K562 (cell line): ENCODE data around the gene CIB1. TPM values are rescaled to one million over a fixed set of nuclear protein-coding genes. Genes with fewer than 3 reads are reported as not detected.
A peak's percentile ranks its signal among the peaks of the same experiment; 100 is the strongest.

Source experiments
- ATAC-seq: fragments of 200-7000 bp; cut with Tn5 transposase; 3 replicates; pipeline ENCODE4 v1.9.1; 2020; ENCODE audit warnings: moderate library complexity
- BruUV-seq: library from RNA; stranded (reverse); fragments of 400-500 nt; replicated peaks from 2 replicates; lab custom pipeline; 2021; lab: Mats Ljungman, UMichigan
- CTCF ChIA-PET: fragments of 300-600 bp; formaldehyde crosslinking; extraction: SDS; loops from one replicate; lab custom pipeline; 2021; ENCODE audit warnings: low intra/inter-chr PET ratio; lab: Yijun Ruan, JAX
- POLR2A ChIA-PET: fragments of 300-600, 350-650 bp; sonication (Branson Sonifier 250); formaldehyde crosslinking; extraction: SDS; loops from one replicate; lab custom pipeline; 2021; ENCODE audit warnings: antibody characterized with exemption, inconsistent platforms; lab: Yijun Ruan, JAX
- DNase-seq, 4 experiments: peaks; one replicate each; pipeline versions ENCODE4 v3.0.0 to v3.0.0-alpha.2; 2011 to 2018; ENCODE audit warnings: low spot score in 3 of 4, mixed read lengths in 3 of 4; ENCODE audit errors: extremely low read depth in 1 of 4
- FAIRE-seq: peaks from 2 replicates; lab custom pipeline; 2011; peaks lifted over from hg19 to GRCh38; lab: Jason Lieb, UNC
- H2AFZ ChIP-seq: 2 replicates; pipeline ENCODE4 v1.6.0; 2011; ENCODE audit warnings: low read depth, low read length, control low read depth, inconsistent platforms
- H3K27ac ChIP-seq: fragments of 200-600 bp; 3 replicates; pipeline ENCODE4 v1.8.0; 2011; ENCODE audit warnings: low read depth, mild to moderate bottlenecking, control low read depth, inconsistent platforms, low read length, moderate library complexity, mixed read lengths; ENCODE audit errors: extremely low read depth
- H3K27me3 ChIP-seq, 2 experiments: fragments of 300-600 bp in 1 of 2; 2 replicates in 1 of 2; 3 replicates in 1 of 2; pipeline versions ENCODE4 v1.6.0 to v1.8.0; 2011; ENCODE audit warnings: inconsistent platforms in 2 of 2, low read length in 2 of 2, mild to moderate bottlenecking in 1 of 2, mixed read lengths in 1 of 2, moderate library complexity in 1 of 2; ENCODE audit not compliant: control insufficient read depth in 2 of 2, insufficient read depth in 2 of 2
- H3K36me3 ChIP-seq: fragments of 300-600 bp; 3 replicates; pipeline ENCODE4 v1.8.0; 2011; ENCODE audit warnings: mild to moderate bottlenecking, low read length, inconsistent platforms; ENCODE audit not compliant: control insufficient read depth, insufficient read depth
- H3K4me1 ChIP-seq, 2 experiments: fragments of 200-600 bp in 1 of 2; replicated peaks in 1 of 2; 2 replicates in 1 of 2; 3 replicates in 1 of 2; pipeline versions ENCODE4 v1.5.1 to v1.8.0; 2011; ENCODE audit warnings: inconsistent platforms in 2 of 2, low read length in 2 of 2, mild to moderate bottlenecking in 1 of 2, mixed read lengths in 1 of 2, moderate library complexity in 1 of 2; ENCODE audit not compliant: control insufficient read depth in 2 of 2, insufficient read depth in 2 of 2
- H3K4me2 ChIP-seq: 2 replicates; pipeline ENCODE4 v1.6.1; 2011; ENCODE audit warnings: low read length, control low read depth, inconsistent platforms, mixed read lengths; ENCODE audit not compliant: insufficient read depth
- H3K4me3 ChIP-seq: fragments of 200-600 bp; sonication (generic), shearing (Covaris generic); 2 replicates; pipeline ENCODE4 v1.5.1; 2016; ENCODE audit warnings: control low read depth, inconsistent platforms
- H3K79me2 ChIP-seq: fragments of 200-600 bp; 3 replicates; pipeline ENCODE4 v1.8.0; 2011; ENCODE audit warnings: low read length, inconsistent platforms; ENCODE audit not compliant: control insufficient read depth, insufficient read depth
- H3K9ac ChIP-seq, 2 experiments: 2 replicates each; pipeline versions ENCODE4 v1.6.0 to v1.6.1; 2011; ENCODE audit warnings: low read depth in 2 of 2, low read length in 2 of 2, control low read depth in 1 of 2, inconsistent platforms in 1 of 2, mild to moderate bottlenecking in 1 of 2, mixed read lengths in 1 of 2; ENCODE audit not compliant: insufficient read depth in 1 of 2
- H3K9me1 ChIP-seq: one replicate; pipeline ENCODE4 v1.6.0; 2011; ENCODE audit warnings: inconsistent platforms, mild to moderate bottlenecking, low read length, moderate library complexity; ENCODE audit not compliant: control insufficient read depth, insufficient read depth
- H3K9me3 ChIP-seq: replicated peaks from 2 replicates; pipeline ENCODE4 v1.5.1; 2011; ENCODE audit warnings: low read depth, low read length, inconsistent platforms; ENCODE audit not compliant: control insufficient read depth, insufficient read depth
- H4K20me1 ChIP-seq: replicated peaks from 2 replicates; pipeline ENCODE4 v1.6.1; 2011; ENCODE audit warnings: low read length, inconsistent platforms, mixed read lengths; ENCODE audit not compliant: control insufficient read depth, insufficient read depth
- FOXA1 ChIP-seq: fragments of 450-650 bp; IDR thresholded peaks from 2 replicates; pipeline ENCODE4 v1.6.1; 2016; ENCODE audit warnings: mild to moderate bottlenecking, borderline replicate concordance
- FOXA3 ChIP-seq, 2 experiments: fragments of 450-650 bp in 1 of 2; sonication (generic) in 1 of 2; formaldehyde crosslinking; IDR thresholded peaks in 1 of 2; conservative IDR thresholded peaks in 1 of 2; 2 replicates each; pipeline versions ENCODE4 v1.4.0 to v1.8.0; 2020 to 2022; ENCODE audit warnings: mild to moderate bottlenecking in 2 of 2, missing genetic modification reagents in 1 of 2
- HCFC1 ChIP-seq: IDR thresholded peaks from 2 replicates; pipeline ENCODE4 v1.6.1; 2012; ENCODE audit warnings: low read depth, low read length, improper control_type of control experiment
- HEY1 ChIP-seq: fragments of 250-450 bp; sonication (Bioruptor Pico); IDR thresholded peaks from 2 replicates; pipeline ENCODE4 v1.5.0; 2020; ENCODE audit warnings: mild to moderate bottlenecking, moderate library complexity, borderline replicate concordance
- HMG20B ChIP-seq: fragments of 250-450 bp; sonication (Bioruptor Pico); IDR thresholded peaks from 2 replicates; pipeline ENCODE4 v1.5.0; 2021; ENCODE audit warnings: mild to moderate bottlenecking
- KHSRP ChIP-seq: fragments of 450-650 bp; IDR thresholded peaks from 2 replicates; pipeline ENCODE4 v1.6.1; 2017
- MBD1 ChIP-seq: fragments of 250-450 bp; sonication (Bioruptor Pico); IDR thresholded peaks from 2 replicates; pipeline ENCODE4 v1.8.0; 2022; ENCODE audit warnings: inconsistent platforms
- NR4A1 ChIP-seq, 2 experiments: fragments of 250-450 bp in 1 of 2; fragments of 450-650 bp in 1 of 2; sonication (Bioruptor Pico) in 1 of 2; IDR thresholded peaks; 2 replicates each; pipeline versions ENCODE4 v1.4.0 to v1.6.1; 2016 to 2020; ENCODE audit warnings: mild to moderate bottlenecking in 2 of 2, missing compliant biosample characterization in 1 of 2, missing genetic modification characterization in 1 of 2, moderate library complexity in 1 of 2
- POLR3A ChIP-seq: IDR thresholded peaks from 2 replicates; pipeline ENCODE4 v1.6.1; 2011; ENCODE audit warnings: borderline replicate concordance, mild to moderate bottlenecking, moderate library complexity; ENCODE audit not compliant: insufficient read length, insufficient read depth; ENCODE audit errors: extremely low read depth
- SREBF1 ChIP-seq: fragments of 150-350 bp; IDR thresholded peaks from 2 replicates; pipeline ENCODE4 v1.6.1; 2014; ENCODE audit warnings: antibody characterized with exemption, low read depth, low read length, borderline replicate concordance
- ZBTB33 ChIP-seq: sonication (generic); formaldehyde crosslinking; IDR thresholded peaks from 2 replicates; pipeline ENCODE4 v1.8.1; 2023; ENCODE audit warnings: mild to moderate bottlenecking, missing genetic modification reagents
- ZNF551 ChIP-seq: fragments of 250-450 bp; sonication (Bioruptor Pico); IDR thresholded peaks from 2 replicates; pipeline ENCODE4 v1.5.0; 2021; ENCODE audit warnings: mild to moderate bottlenecking, moderate library complexity
- ZNF609 ChIP-seq: sonication (generic); formaldehyde crosslinking; IDR thresholded peaks from 2 replicates; pipeline ENCODE4 v1.8.1; 2023; ENCODE audit warnings: missing genetic modification reagents, mild to moderate bottlenecking, borderline replicate concordance
- ZNF785 ChIP-seq: fragments of 250-450 bp; sonication (Bioruptor Pico); IDR thresholded peaks from 2 replicates; pipeline ENCODE4 v1.4.0; 2020; ENCODE audit warnings: mild to moderate bottlenecking
- WGBS: fragments of 100-300 bp; shearing (Covaris generic); methylation state at CpG from one replicate; pipeline ENCODE4 v1.1.6; 2016; ENCODE audit warnings: low coverage, mixed read lengths; ENCODE audit not compliant: insufficient coverage; ENCODE audit errors: missing lambda C conversion rate; 5-methylcytosine and 5-hydroxymethylcytosine counted together
- in situ Hi-C: fragments of 300-500 bp; cut with MboI; formaldehyde crosslinking; loops from 4 replicates; pipeline ENCODE4 v1.15.0; 2018; ENCODE audit warnings: inconsistent platforms, mixed read lengths
- intact Hi-C: fragments of 100-400 bp; cut with micrococcal nuclease; formaldehyde crosslinking; loops from 2 replicates; pipeline ENCODE4 v1.14.2; 2022
- polyA plus RNA-seq, 8 experiments: library from polyadenylated mRNA; depleted of rRNA in 4 of 8; stranded (reverse) in 5 of 8; unstranded in 3 of 8; fragments of >200 nt; fragmentation: Nextera tagmentation in 2 of 8; fragmentation: Illumina TruSeq in 1 of 8; extraction: Ambion mirVana in 2 of 8; extraction: Trizol in 1 of 8; gene quantifications; 2 replicates each; pipeline versions ENCODE4 v1.2.1 to v1.2.3, GENCODE V29; 2011 to 2014; ENCODE audit warnings: inconsistent platforms in 1 of 8, missing spikeins in 1 of 8
- total RNA-seq, 7 experiments: library from RNA; depleted of rRNA in 6 of 7; stranded (reverse); fragments of >200 nt in 6 of 7; fragmentation: Illumina TruSeq in 2 of 7; extraction: Trizol in 2 of 7; gene quantifications; 2 replicates each; pipeline versions ENCODE4 v1.2.1 to v1.2.3, GENCODE V29; 2011 to 2021; ENCODE audit warnings: low replicate concordance in 1 of 7

The CIB1 gene
- total and polyA plus RNA-seq, 9 of the 15 experiments (the other 6 are each of a cell fraction or from before 2014, with no cell fraction given): 14.9 to 136 (median 64.5) TPM

- Histone ChIP-seq H3K4me1 (peaks cover 14 to 18% of the 10 kb centered on the region in 2 experiments), H2AFZ (no peak overlapping the region), H3K9ac (no peak overlapping the region), H3K36me3 (peaks cover 57% of the 10 kb centered on the region), H3K27me3 (no peaks in the 10 kb centered on the region), H3K79me2 (peaks cover 83% of the 10 kb centered on the region), H3K4me2 (peak overlapping the region; percentile 39), H3K9me1 (no peaks in the 10 kb centered on the region), H4K20me1 (no peaks in the 10 kb centered on the region; the same call in 1 of the 2 replicates), H3K9me3 (no peaks in the 10 kb centered on the region), H3K27ac (no peak overlapping the region), H3K4me3 (no peak overlapping the region)
- 53% methylated on average over 1 of the region's 1 CpG for WGBS
- intact Hi-C loops (no loop called here), in situ Hi-C loops (loop anchor here (5.0 kb wide), 1 partner anchor 116 kb away; no protein-coding TSS in a partner anchor)
- FAIRE-seq: no peak
- ChIA-PET CTCF (no interaction called here), POLR2A (interaction anchor here (0.6 to 1.2 kb wide), 5 partner anchors 14 to 256 kb away, joined by 3 to 5 read pairs (median 3); no protein-coding TSS in a partner anchor)
- no peak for ATAC-seq
- DNase-seq: no peak
- no TSS peak for BruUV-seq
- TF ChIP-seq FOXA3 (CRISPR knock-in tag; conservative IDR thresholded peaks at IDR 0.05 in 1 of 2, IDR thresholded peaks at IDR 0.05 in 1 of 2) (no peak), HEY1 (CRISPR knock-in tag) (no peak), KHSRP (no peak), ZNF551 (CRISPR knock-in tag) (no peak), ZBTB33 (no peak), NR4A1 (CRISPR knock-in tag; IDR thresholded peaks at IDR 0.05) (no peak), NR4A1 (tag; IDR thresholded peaks at IDR 0.05) (no peak), HCFC1 (no peak), MBD1 (CRISPR knock-in tag) (no peak), HMG20B (no peak), POLR3A (no peak), FOXA1 (no peak), ZNF785 (CRISPR knock-in tag) (no peak), SREBF1 (no peak), ZNF609 (CRISPR knock-in tag) (no peak)
Measured at GRCh38 chr15:90268415-90268814, 34.7 kb upstream of the CIB1 start.
